Measurements from ENCODE around the gene AKAP12.

AKAP12 gene

DNA sequence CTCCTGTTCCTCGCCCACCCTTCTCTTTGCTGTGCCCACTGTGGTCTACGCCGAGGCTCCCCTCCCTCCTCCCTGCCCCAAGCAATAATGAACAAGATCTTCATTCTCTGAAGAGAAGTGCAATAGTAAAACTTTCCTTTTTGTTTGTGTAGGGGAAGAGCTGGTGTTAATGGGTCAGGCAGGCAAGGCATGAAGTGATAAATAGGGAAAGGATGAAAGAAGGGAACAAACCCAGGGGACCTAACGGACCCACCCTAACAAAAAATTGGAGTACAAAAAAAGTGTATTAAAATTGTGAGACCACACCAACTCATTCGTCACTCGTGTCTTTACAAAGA lies 84.7 kb downstream of the AKAP12 start:
- in situ Hi-C loops (cut with MboI; ENCODE audit: low pct_unique_long_range_greater_than_20kb, low sequenced_read_pairs, unreplicated experiment), result loop anchor here (10.0 kb wide), 1 partner anchor 310 kb away; no protein-coding TSS in a partner anchor
- DNase-seq (ENCODE audit: low spot score), result no peak
- TF ChIP-seq, protein P1, sequence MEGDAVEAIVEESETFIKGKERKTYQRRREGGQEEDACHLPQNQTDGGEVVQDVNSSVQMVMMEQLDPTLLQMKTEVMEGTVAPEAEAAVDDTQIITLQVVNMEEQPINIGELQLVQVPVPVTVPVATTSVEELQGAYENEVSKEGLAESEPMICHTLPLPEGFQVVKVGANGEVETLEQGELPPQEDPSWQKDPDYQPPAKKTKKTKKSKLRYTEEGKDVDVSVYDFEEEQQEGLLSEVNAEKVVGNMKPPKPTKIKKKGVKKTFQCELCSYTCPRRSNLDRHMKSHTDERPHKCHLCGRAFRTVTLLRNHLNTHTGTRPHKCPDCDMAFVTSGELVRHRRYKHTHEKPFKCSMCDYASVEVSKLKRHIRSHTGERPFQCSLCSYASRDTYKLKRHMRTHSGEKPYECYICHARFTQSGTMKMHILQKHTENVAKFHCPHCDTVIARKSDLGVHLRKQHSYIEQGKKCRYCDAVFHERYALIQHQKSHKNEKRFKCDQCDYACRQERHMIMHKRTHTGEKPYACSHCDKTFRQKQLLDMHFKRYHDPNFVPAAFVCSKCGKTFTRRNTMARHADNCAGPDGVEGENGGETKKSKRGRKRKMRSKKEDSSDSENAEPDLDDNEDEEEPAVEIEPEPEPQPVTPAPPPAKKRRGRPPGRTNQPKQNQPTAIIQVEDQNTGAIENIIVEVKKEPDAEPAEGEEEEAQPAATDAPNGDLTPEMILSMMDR (IDR thresholded peaks at IDR 0.05; ENCODE audit: extremely low read depth, insufficient read depth, missing control alignments), result no peak

DNA sequence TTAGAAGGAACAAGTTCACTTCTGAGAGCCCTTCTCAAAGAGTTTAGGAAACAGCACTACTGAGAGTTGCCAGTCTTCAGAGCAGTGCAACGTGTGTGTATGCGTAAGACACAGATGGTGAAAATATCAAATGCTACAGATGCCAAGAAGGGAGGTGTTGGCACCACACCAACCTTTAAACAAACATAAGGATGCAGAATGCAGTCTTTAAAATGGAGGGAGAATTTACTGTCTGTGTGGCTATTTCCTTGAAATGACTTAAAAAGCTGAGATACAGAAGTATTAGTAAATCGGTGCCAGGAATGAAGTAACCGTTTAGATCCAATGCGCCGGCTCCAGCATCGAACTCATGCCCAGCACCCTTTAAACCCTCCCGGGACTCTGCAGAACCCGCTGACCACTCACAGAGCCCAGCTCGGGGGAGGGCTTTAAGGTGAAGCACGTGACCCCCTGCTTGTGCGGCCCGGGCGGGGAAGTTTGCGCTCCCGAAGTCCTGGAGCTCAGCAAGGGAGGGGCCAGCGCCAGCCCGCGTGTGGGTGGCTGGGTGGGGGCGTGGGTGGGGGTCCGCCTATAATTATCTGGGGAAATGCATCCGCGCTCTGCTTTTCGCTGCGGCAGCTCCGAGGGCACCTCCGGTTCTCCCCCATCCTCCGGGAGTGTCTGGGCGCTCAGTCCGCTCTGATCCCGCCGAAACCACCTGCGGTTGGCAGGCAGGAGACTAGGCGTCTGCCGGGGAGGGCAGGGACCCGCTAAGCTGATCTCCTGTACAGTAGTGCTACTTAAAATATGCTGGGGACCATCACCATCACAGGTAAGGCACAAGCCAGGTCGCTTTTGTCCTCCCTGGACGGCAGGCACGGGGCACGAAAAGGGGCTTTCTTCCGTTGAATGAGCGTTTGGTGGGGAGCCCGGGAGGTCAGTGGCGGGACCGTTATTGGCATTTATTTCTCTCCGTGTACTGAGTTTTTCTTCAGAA lies 85.6 kb downstream of the AKAP12 start:
- in situ Hi-C loops (cut with MboI; ENCODE audit: low pct_unique_long_range_greater_than_20kb, low sequenced_read_pairs, unreplicated experiment), result loop anchor here (10.0 kb wide), 1 partner anchor 311 kb away; no protein-coding TSS in a partner anchor
- TF ChIP-seq, protein P1 (IDR thresholded peaks at IDR 0.05; ENCODE audit: extremely low read depth, insufficient read depth, missing control alignments), result no peak
- DNase-seq (ENCODE audit: low spot score), result no peak

DNA sequence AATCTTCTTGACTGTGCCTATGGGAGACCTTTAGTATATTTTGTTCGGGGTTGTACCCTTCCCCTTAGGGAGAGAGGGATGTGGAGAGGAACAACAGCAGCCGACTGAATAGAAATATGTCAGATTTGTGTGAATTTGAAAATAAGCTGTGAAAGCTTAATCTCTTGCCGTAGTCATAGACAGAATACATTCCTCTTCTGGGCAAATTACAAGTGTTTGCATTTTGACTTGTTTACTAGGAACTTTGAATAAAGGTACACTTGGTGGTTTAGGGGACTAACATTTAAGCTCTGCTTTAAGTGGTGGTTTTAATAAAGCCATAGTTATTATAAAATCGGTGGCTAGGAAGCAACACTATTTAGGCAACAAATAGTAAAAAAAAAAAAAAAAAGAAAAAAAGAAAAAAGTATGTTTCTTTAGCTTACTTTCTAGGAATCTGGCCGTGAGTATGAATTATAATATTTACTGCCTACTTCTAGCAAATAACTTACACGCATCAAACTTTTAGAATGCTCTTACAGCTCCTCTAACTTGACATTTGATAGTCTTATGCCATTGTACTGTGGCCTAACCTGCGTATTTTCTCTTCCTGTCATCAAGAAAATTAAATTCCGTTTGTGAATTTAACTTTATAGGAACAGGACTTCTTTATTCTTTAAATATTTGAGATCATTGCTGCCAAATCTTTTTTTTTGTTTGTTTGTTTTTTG lies 86.5 kb downstream of the AKAP12 start:
- no peak for DNase-seq (ENCODE audit: low spot score)
- TF ChIP-seq, protein P1 (IDR thresholded peaks at IDR 0.05; ENCODE audit: extremely low read depth, insufficient read depth, missing control alignments), result no peak
- in situ Hi-C loops (cut with MboI; ENCODE audit: low pct_unique_long_range_greater_than_20kb, low sequenced_read_pairs, unreplicated experiment), result loop anchor here (10.0 kb wide), 1 partner anchor 311 kb away; no protein-coding TSS in a partner anchor

DNA sequence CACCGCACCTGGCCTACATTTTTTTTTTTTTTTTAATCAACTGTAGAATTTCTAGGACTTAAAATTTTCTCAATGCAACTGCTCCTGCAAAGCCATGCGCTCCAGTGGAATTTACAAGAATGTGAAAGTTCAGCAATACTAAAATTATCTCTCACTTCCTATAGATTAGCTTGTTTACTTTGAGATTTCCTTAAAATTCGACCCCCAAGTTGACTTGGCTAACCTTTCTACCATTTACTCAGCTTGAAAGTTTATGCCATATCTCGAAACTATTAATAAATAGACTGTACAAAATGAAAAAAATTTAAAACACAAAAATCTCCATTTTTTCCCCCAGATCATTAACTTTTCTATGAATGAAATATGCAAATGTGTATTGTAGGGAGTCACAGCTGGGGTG lies 87.3 kb downstream of the AKAP12 start:
- DNase-seq (ENCODE audit: low spot score), result no peak
- in situ Hi-C loops (cut with MboI; ENCODE audit: low pct_unique_long_range_greater_than_20kb, low sequenced_read_pairs, unreplicated experiment), result loop anchor here (10.0 kb wide), 1 partner anchor 312 kb away; no protein-coding TSS in a partner anchor
- TF ChIP-seq, protein P1 (IDR thresholded peaks at IDR 0.05; ENCODE audit: extremely low read depth, insufficient read depth, missing control alignments), result no peak

DNA sequence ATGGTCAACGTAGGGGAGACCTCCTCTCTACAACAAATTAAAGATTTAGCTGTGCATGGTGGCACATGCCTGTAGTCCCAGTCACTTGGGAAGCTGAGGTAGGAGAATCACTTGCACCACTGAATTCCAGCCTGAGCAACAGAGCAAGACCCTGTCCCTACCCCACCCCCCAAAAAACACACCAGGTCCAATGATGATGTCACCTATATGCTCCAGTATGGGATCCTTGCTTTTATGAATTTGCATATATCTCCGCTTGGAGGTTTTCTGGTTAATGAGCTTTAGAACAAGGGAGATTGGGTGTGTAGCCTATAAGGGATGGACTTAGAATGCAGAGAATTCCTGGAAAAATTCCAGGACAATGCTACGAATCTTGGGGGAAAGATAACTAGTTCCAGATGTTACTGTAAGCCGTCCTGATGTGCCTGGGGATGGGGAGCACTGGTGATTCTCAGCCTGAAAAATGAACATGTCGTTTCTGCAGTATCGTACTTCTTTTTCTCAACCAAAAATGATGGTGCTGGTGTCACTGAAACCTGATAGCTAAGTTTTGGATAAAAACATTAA lies 90.4 kb downstream of the AKAP12 start:
- DNase-seq (ENCODE audit: low spot score), result no peak
- in situ Hi-C loops (cut with MboI; ENCODE audit: low pct_unique_long_range_greater_than_20kb, low sequenced_read_pairs, unreplicated experiment), result loop anchor here (10.0 kb wide), 1 partner anchor 425 kb away; no protein-coding TSS in a partner anchor
- TF ChIP-seq, protein P1 (IDR thresholded peaks at IDR 0.05; ENCODE audit: extremely low read depth, insufficient read depth, missing control alignments), result no peak

DNA sequence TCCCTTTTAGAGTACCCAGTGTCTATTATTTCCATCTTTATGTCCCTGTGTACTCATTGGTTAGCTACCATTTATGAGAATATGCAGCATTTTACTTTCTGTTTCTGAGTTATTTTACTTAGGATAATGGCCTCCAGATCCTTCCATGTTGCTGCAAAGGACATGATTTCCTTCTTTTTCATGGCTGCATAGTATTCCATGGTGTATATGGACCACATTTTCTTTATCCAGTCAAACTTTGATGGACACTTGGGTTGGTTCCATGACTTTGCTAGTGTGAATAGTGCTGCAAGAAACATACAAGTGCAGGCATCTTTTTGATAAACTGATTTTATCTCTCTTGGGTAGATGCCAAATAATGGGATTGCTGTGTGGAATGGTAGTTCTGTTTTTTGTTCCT lies 96.2 kb downstream of the AKAP12 start:
- TF ChIP-seq, protein P1 (IDR thresholded peaks at IDR 0.05; ENCODE audit: extremely low read depth, insufficient read depth, missing control alignments), result no peak
- in situ Hi-C loops (cut with MboI; ENCODE audit: low pct_unique_long_range_greater_than_20kb, low sequenced_read_pairs, unreplicated experiment), result loop anchor here (10.0 kb wide), 1 partner anchor 431 kb away; no protein-coding TSS in a partner anchor
- no peak for DNase-seq (ENCODE audit: low spot score)

Data from GM13977 (cell line).